22Rv1 (cell line): Measurements from ENCODE around the gene LENEP.

Experiments
- ZFX ChIP-seq: fragments of 450-650 bp; IDR thresholded peaks from 2 replicates; pipeline ENCODE4 v1.6.1; 2017; ENCODE audit warnings: antibody characterized with exemption, borderline replicate concordance
- TF ChIP-seq, protein P1 (sequence below): fragments of 450-650 bp; IDR thresholded peaks from 2 replicates; pipeline ENCODE4 v1.5.1; 2017; ENCODE audit warnings: mild to moderate bottlenecking

DNA sequence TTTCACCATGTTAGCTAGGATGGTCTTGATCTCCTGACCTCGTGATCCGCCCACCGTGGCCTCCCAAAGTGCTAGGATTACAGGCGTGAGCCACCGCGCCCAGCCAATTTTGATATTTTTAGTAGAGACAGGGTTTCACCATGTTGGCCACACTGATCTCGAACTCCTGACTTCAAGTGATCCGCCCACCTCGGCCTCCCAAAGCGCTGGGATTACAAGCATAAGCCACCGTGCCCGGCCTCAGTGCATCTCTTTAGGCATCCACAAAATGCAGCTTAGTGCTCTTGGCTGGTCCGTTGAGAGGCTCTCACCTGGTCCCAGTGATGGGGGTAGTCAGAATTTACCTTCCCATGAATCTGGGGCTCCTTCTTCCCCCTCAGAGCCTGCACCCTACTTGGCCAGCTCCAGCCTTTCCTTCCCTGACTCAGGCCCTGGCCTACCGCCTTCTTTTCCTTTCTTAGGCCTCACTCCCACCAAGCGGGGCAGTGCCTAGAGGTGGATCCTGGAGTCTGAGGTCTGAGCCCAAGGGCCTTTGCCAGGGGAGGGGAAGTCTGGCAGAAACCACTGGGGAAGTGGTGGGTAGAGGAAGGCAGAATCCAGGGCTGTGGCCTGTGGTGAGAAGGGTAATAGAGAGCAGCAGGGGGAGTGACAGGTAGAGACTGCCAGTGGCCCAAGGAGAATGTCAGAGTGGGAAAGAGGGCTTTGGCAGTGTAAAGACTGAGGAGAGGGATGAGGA is 3.7 kb downstream of the LENEP start:
- TF ChIP-seq, protein P1, sequence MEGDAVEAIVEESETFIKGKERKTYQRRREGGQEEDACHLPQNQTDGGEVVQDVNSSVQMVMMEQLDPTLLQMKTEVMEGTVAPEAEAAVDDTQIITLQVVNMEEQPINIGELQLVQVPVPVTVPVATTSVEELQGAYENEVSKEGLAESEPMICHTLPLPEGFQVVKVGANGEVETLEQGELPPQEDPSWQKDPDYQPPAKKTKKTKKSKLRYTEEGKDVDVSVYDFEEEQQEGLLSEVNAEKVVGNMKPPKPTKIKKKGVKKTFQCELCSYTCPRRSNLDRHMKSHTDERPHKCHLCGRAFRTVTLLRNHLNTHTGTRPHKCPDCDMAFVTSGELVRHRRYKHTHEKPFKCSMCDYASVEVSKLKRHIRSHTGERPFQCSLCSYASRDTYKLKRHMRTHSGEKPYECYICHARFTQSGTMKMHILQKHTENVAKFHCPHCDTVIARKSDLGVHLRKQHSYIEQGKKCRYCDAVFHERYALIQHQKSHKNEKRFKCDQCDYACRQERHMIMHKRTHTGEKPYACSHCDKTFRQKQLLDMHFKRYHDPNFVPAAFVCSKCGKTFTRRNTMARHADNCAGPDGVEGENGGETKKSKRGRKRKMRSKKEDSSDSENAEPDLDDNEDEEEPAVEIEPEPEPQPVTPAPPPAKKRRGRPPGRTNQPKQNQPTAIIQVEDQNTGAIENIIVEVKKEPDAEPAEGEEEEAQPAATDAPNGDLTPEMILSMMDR: no peak
- TF ChIP-seq ZFX: no peak
